SK-N-MC (cell line): ENCODE results near the gene CDH12.

Source experiments
- EZH2 ChIP-seq: fragments of 200-600 bp; sonication (generic); IDR thresholded peaks from one replicate; pipeline ENCODE4 v1.6.1; 2017; ENCODE audit warnings: antibody characterized with exemption
- FOXP2 ChIP-seq: optimal IDR thresholded peaks from 2 replicates; pipeline ENCODE3; 2011; ENCODE audit warnings: mild to moderate bottlenecking, moderate library complexity; ENCODE audit not compliant: insufficient read depth; ENCODE audit errors: extremely low read length, control extremely low read depth
- POLR2AphosphoS5 ChIP-seq: IDR thresholded peaks from 2 replicates; pipeline ENCODE4 v1.6.1; 2012; ENCODE audit warnings: mild to moderate bottlenecking, low read depth, low read length, borderline replicate concordance

DNA sequence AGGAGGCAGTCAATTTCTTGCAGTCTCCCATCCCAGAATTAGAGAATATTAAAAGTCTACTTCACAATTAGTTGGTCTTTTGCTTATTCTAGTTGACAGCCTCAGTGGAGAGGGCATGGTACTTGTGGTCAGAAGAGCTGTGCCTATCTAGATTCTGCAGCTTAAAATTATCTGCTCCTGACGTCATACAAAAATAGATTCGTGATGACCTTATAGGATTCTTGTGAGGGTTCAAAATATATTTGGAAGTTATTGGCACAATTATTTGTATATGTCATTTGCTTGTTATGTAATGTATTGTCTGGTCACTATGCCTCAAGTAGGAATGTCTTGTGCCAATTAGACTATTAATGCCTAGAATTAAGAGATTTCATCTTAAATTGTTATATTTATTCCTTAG lies 142.5 kb downstream of the CDH12 start:
- TF ChIP-seq EZH2: no peak
- TF ChIP-seq POLR2AphosphoS5: no peak
- TF ChIP-seq FOXP2: no peak
